Osteocyte (in vitro differentiated cells): ENCODE results near the gene ZNF415. TPM values are rescaled to one million over a fixed set of nuclear protein-coding genes. Genes with fewer than 3 reads are reported as not detected.
A peak's percentile ranks its signal among the peaks of the same experiment; 100 is the strongest.

Source experiments
- DNase-seq: peaks from one replicate; pipeline ENCODE4 v3.0.0; 2021; ENCODE audit warnings: mixed read lengths; ENCODE audit not compliant: unreplicated experiment; ENCODE audit errors: extremely low spot score
- H3K27ac Mint-ChIP-seq: one replicate; pipeline ENCODE4 v1.8.0; 2021; ENCODE audit warnings: mild to moderate bottlenecking, mixed read lengths; ENCODE audit not compliant: unreplicated experiment
- H3K27me3 Mint-ChIP-seq: one replicate; pipeline ENCODE4 v1.8.0; 2021; ENCODE audit warnings: mixed read lengths; ENCODE audit not compliant: unreplicated experiment
- H3K36me3 Mint-ChIP-seq: one replicate; pipeline ENCODE4 v1.8.0; 2021; ENCODE audit warnings: mixed read lengths; ENCODE audit not compliant: unreplicated experiment
- H3K4me1 Mint-ChIP-seq: one replicate; pipeline ENCODE4 v1.8.0; 2021; ENCODE audit warnings: mixed read lengths; ENCODE audit not compliant: unreplicated experiment
- H3K4me3 Mint-ChIP-seq: one replicate; pipeline ENCODE4 v1.8.0; 2021; ENCODE audit warnings: mild to moderate bottlenecking, moderate library complexity, mixed read lengths; ENCODE audit not compliant: unreplicated experiment
- H3K9me3 Mint-ChIP-seq: one replicate; pipeline ENCODE4 v1.8.0; 2021; ENCODE audit warnings: mixed read lengths; ENCODE audit not compliant: unreplicated experiment
- CTCF ChIP-seq: fragments of 200-600 bp; sonication (generic); IDR thresholded peaks from 2 replicates; pipeline ENCODE4 v1.5.0; 2021; ENCODE audit warnings: antibody characterized with exemption, mild to moderate bottlenecking, moderate library complexity
- total RNA-seq: library from RNA; stranded (reverse); gene quantifications from 2 replicates; pipeline ENCODE4 v1.2.1, GENCODE V29; 2021

Gene ZNF415
- total RNA-seq, 1 donor from 2014 or later: 10.6 TPM

- Mint-ChIP-seq H3K4me1 (peaks cover 16% of the 10 kb centered on the region), H3K9me3 (peaks cover 26% of the 10 kb centered on the region), H3K27me3 (no peaks in the 10 kb centered on the region), H3K27ac (no peak overlapping the region), H3K4me3 (no peak overlapping the region), H3K36me3 (peaks cover 16% of the 10 kb centered on the region)
- DNase-seq: no peak
- TF ChIP-seq CTCF: no peak
Observed at GRCh38 chr19:53161123-53161522, 28.4 kb upstream of the ZNF415 start.

GRCh38 chr19:53160350-53160749 lies 27.6 kb upstream of the ZNF415 start:
- DNase-seq: no peak
- peaks cover 11% of the 10 kb centered on the region for H3K36me3 Mint-ChIP-seq
- no peak for TF ChIP-seq CTCF
- H3K27me3 Mint-ChIP-seq: no peaks in the 10 kb centered on the region
- peaks cover 16% of the 10 kb centered on the region for H3K4me1 Mint-ChIP-seq
- peaks cover 18% of the 10 kb centered on the region for H3K9me3 Mint-ChIP-seq
- H3K4me3 Mint-ChIP-seq: no peak overlapping the region
- H3K27ac Mint-ChIP-seq: no peak overlapping the region

GRCh38 chr19:53158119-53158656 lies 25.5 kb upstream of the ZNF415 start:
- TF ChIP-seq CTCF: no peak

GRCh38 chr19:53157626-53158025 lies 24.9 kb upstream of the ZNF415 start:
- peak overlapping the region; percentile 90 for H3K4me3 Mint-ChIP-seq

More at GRCh38 chr19:53158119-53158656, 25.5 kb upstream of the ZNF415 start:
- peaks cover 14% of the 10 kb centered on the region for H3K9me3 Mint-ChIP-seq
- H3K4me3 Mint-ChIP-seq: peak overlapping the region; percentile 90
- H3K27me3 Mint-ChIP-seq: no peaks in the 10 kb centered on the region
- H3K4me1 Mint-ChIP-seq: peaks cover 16% of the 10 kb centered on the region
- DNase-seq: no peak
- peaks cover 26% of the 10 kb centered on the region for H3K36me3 Mint-ChIP-seq
- H3K27ac Mint-ChIP-seq: peak overlapping the region; percentile 78

GRCh38 chr19:53156850-53157249 lies 24.1 kb upstream of the ZNF415 start:
- no peak for TF ChIP-seq CTCF
- Mint-ChIP-seq H3K4me3 (peak overlapping the region; percentile 90), H3K27ac (no peak overlapping the region), H3K4me1 (peaks cover 16% of the 10 kb centered on the region), H3K36me3 (peaks cover 33% of the 10 kb centered on the region), H3K9me3 (peaks cover 17% of the 10 kb centered on the region), H3K27me3 (no peaks in the 10 kb centered on the region)
- no peak for DNase-seq

More at GRCh38 chr19:53157626-53158025, 24.9 kb upstream of the ZNF415 start:
- peaks cover 16% of the 10 kb centered on the region for H3K4me1 Mint-ChIP-seq
- DNase-seq: no peak
- TF ChIP-seq CTCF: no peak
- peaks cover 17% of the 10 kb centered on the region for H3K9me3 Mint-ChIP-seq
- H3K36me3 Mint-ChIP-seq: peaks cover 30% of the 10 kb centered on the region
- no peaks in the 10 kb centered on the region for H3K27me3 Mint-ChIP-seq
- H3K27ac Mint-ChIP-seq: peak overlapping the region; percentile 78
